Hepatocyte (in vitro differentiated cells): ENCODE results near the gene ESPNL.

Experiments used
- EZH2 ChIP-seq: fragments of 200-600 bp; sonication (generic); IDR thresholded peaks from 2 replicates; pipeline ENCODE4 v1.6.1; 2016; ENCODE audit warnings: antibody characterized with exemption, mild to moderate bottlenecking, borderline replicate concordance
- EZH2phosphoT487 ChIP-seq: fragments of 200-600 bp; sonication (generic); IDR thresholded peaks from one replicate; pipeline ENCODE4 v1.6.1; 2018; ENCODE audit warnings: antibody characterized with exemption, mild to moderate bottlenecking, low read depth, moderate library complexity; ENCODE audit not compliant: unreplicated experiment, severe bottlenecking
- TF ChIP-seq, protein P1 (sequence below): fragments of 200-600 bp; sonication (generic); IDR thresholded peaks from 2 replicates; pipeline ENCODE4 v1.5.1; 2016; ENCODE audit warnings: antibody characterized with exemption, mild to moderate bottlenecking; ENCODE audit not compliant: poor library complexity

DNA sequence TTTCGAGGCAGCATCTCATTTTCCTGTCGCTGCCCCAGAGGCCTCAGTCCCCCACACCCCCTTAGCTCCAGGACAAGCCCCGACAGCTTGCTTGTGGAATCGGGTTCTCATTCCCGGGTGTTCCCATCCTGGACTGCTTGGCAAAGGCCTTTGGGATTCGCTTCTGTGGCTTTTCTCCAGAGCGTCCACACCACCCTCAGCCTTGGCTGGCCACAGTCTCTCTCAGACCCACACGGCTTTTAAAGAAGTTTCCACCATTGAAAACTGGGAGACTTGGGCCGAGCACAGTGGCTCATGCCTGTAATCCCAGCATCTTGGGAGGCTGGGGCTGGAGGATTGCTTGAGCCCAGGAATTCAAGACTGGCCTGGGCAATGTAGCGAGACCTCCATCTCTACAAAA is 2.7 kb downstream of the ESPNL start:
- TF ChIP-seq, protein P1, sequence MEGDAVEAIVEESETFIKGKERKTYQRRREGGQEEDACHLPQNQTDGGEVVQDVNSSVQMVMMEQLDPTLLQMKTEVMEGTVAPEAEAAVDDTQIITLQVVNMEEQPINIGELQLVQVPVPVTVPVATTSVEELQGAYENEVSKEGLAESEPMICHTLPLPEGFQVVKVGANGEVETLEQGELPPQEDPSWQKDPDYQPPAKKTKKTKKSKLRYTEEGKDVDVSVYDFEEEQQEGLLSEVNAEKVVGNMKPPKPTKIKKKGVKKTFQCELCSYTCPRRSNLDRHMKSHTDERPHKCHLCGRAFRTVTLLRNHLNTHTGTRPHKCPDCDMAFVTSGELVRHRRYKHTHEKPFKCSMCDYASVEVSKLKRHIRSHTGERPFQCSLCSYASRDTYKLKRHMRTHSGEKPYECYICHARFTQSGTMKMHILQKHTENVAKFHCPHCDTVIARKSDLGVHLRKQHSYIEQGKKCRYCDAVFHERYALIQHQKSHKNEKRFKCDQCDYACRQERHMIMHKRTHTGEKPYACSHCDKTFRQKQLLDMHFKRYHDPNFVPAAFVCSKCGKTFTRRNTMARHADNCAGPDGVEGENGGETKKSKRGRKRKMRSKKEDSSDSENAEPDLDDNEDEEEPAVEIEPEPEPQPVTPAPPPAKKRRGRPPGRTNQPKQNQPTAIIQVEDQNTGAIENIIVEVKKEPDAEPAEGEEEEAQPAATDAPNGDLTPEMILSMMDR, result no peak
- no peak for TF ChIP-seq EZH2phosphoT487
- TF ChIP-seq EZH2, result no peak
